DOHH2 (cell line): ENCODE measurements around the gene BPI.

Experiments
- H3F3A ChIP-seq: fragments of 200-600 bp; sonication (generic), shearing (Covaris generic); 2 replicates; pipeline ENCODE4 v1.6.0; 2016; ENCODE audit warnings: antibody characterized with exemption, mild to moderate bottlenecking; ENCODE audit not compliant: control insufficient read depth, insufficient read depth
- H3K27ac ChIP-seq: fragments of 200-600 bp; sonication (generic); 2 replicates; pipeline ENCODE4 v1.5.1; 2014; ENCODE audit warnings: low read depth, mild to moderate bottlenecking, low read length, moderate library complexity
- H3K27me3 ChIP-seq: fragments of 200-600 bp; sonication (generic); 2 replicates; pipeline ENCODE4 v1.6.1; 2014; ENCODE audit warnings: mild to moderate bottlenecking, low read length, mixed read lengths; ENCODE audit not compliant: control insufficient read depth
- H3K36me3 ChIP-seq: fragments of 200-600 bp; sonication (generic); 2 replicates; pipeline ENCODE4 v1.6.1; 2014; ENCODE audit warnings: mild to moderate bottlenecking, low read length, moderate library complexity, mixed read lengths; ENCODE audit not compliant: control insufficient read depth
- H3K4me1 ChIP-seq: fragments of 200-600 bp; sonication (generic); 2 replicates; pipeline ENCODE4 v1.6.1; 2014; ENCODE audit warnings: mild to moderate bottlenecking, low read length, mixed read lengths; ENCODE audit not compliant: control insufficient read depth
- H3K4me2 ChIP-seq: fragments of 200-600 bp; sonication (generic); 2 replicates; pipeline ENCODE4 v1.6.0; 2014; ENCODE audit warnings: mild to moderate bottlenecking, low read length, moderate library complexity
- H3K4me3 ChIP-seq: fragments of 200-600 bp; sonication (generic); 2 replicates; pipeline ENCODE4 v1.5.1; 2014; ENCODE audit warnings: mild to moderate bottlenecking, low read length, mixed read lengths
- H3K79me2 ChIP-seq: fragments of 200-600 bp; sonication (generic); 2 replicates; pipeline ENCODE4 v1.6.1; 2014; ENCODE audit warnings: mild to moderate bottlenecking, low read length, mixed read lengths; ENCODE audit not compliant: control insufficient read depth
- H3K9me2 ChIP-seq: fragments of 200-600 bp; sonication (generic); replicated peaks from 2 replicates; pipeline ENCODE4 v1.6.1; 2014; ENCODE audit warnings: mild to moderate bottlenecking, low read length, mixed read lengths; ENCODE audit not compliant: control insufficient read depth
- H3K9me3 ChIP-seq: fragments of 200-600 bp; sonication (generic); 2 replicates; pipeline ENCODE4 v1.6.1; 2014; ENCODE audit warnings: antibody characterized with exemption, low read length, mixed read lengths; ENCODE audit not compliant: control insufficient read depth, insufficient read depth
- H4K20me1 ChIP-seq: fragments of 200-600 bp; sonication (generic); 2 replicates; pipeline ENCODE4 v1.6.0; 2014; ENCODE audit warnings: low read depth, mild to moderate bottlenecking, antibody characterized with exemption, low read length, moderate library complexity; ENCODE audit not compliant: control insufficient read depth, insufficient read depth
- CTCF ChIP-seq: fragments of 200-600 bp; sonication (generic); IDR thresholded peaks from one replicate; pipeline ENCODE4 v1.5.1; 2014; ENCODE audit warnings: antibody characterized with exemption, mild to moderate bottlenecking, low read depth, low read length; ENCODE audit not compliant: poor library complexity, severe bottlenecking
- EZH2phosphoT487 ChIP-seq: fragments of 200-600 bp; sonication (generic); IDR thresholded peaks from 2 replicates; pipeline ENCODE4 v1.6.1; 2017; ENCODE audit warnings: borderline replicate concordance, mild to moderate bottlenecking, antibody characterized with exemption, low read length, moderate library complexity, mixed read lengths

Gene BPI

GRCh38 chr20:38355161-38356012 lies 51.4 kb downstream of the BPI start:
- no peaks in the 10 kb centered on the region for H3K36me3 ChIP-seq
- no peak overlapping the region for H3K4me3 ChIP-seq
- H3K27ac ChIP-seq, result no peak overlapping the region
- H3K4me1 ChIP-seq, result no peaks in the 10 kb centered on the region
- no peaks in the 10 kb centered on the region for H3K9me2 ChIP-seq
- no peak overlapping the region for H3K4me2 ChIP-seq
- H3K79me2 ChIP-seq, result no peaks in the 10 kb centered on the region
- peaks cover 5% of the 10 kb centered on the region for H3K27me3 ChIP-seq
- no peaks in the 10 kb centered on the region for H3K9me3 ChIP-seq
- H4K20me1 ChIP-seq, result no peaks in the 10 kb centered on the region
- TF ChIP-seq EZH2phosphoT487 (no peak), CTCF (no peak)
- no peaks in the 10 kb centered on the region for H3F3A ChIP-seq

GRCh38 chr20:38357653-38358207 lies 53.8 kb downstream of the BPI start:
- TF ChIP-seq EZH2phosphoT487 (no peak), CTCF (no peak)

GRCh38 chr20:38358556-38358955 lies 54.6 kb downstream of the BPI start:
- no peaks in the 10 kb centered on the region for H3K9me2 ChIP-seq
- H3K4me1 ChIP-seq, result no peaks in the 10 kb centered on the region
- H4K20me1 ChIP-seq, result no peaks in the 10 kb centered on the region
- no peaks in the 10 kb centered on the region for H3K36me3 ChIP-seq
- no peaks in the 10 kb centered on the region for H3K9me3 ChIP-seq
- peaks cover 5% of the 10 kb centered on the region for H3K27me3 ChIP-seq
- no peak overlapping the region for H3K4me3 ChIP-seq
- H3F3A ChIP-seq, result no peaks in the 10 kb centered on the region
- TF ChIP-seq EZH2phosphoT487 (no peak), CTCF (no peak)
- no peak overlapping the region for H3K27ac ChIP-seq
- no peak overlapping the region for H3K4me2 ChIP-seq
- H3K79me2 ChIP-seq, result no peaks in the 10 kb centered on the region

More at GRCh38 chr20:38357653-38358207, 53.8 kb downstream of the BPI start:
- no peaks in the 10 kb centered on the region for H3K9me2 ChIP-seq
- H3K4me3 ChIP-seq, result no peak overlapping the region
- H3K27ac ChIP-seq, result no peak overlapping the region
- H3K9me3 ChIP-seq, result no peaks in the 10 kb centered on the region
- peaks cover 5% of the 10 kb centered on the region for H3K27me3 ChIP-seq
- no peaks in the 10 kb centered on the region for H3K36me3 ChIP-seq
- no peaks in the 10 kb centered on the region for H3K79me2 ChIP-seq
- H4K20me1 ChIP-seq, result no peaks in the 10 kb centered on the region
- no peaks in the 10 kb centered on the region for H3F3A ChIP-seq
- no peak overlapping the region for H3K4me2 ChIP-seq
- no peaks in the 10 kb centered on the region for H3K4me1 ChIP-seq
